Keratinocyte (primary cell): ENCODE measurements around the gene IWS1.

Source experiments
- CTCF ChIP-seq, 3 experiments: IDR thresholded peaks in 1 of 3; conservative IDR thresholded peaks in 1 of 3; optimal IDR thresholded peaks in 1 of 3; 2 replicates in 2 of 3; 3 replicates in 1 of 3; pipeline versions ENCODE3 to v1.5.1; 2011; ENCODE audit warnings: low read length in 3 of 3, mild to moderate bottlenecking in 3 of 3, moderate library complexity in 2 of 3, control low read depth in 1 of 3, inconsistent platforms in 1 of 3; ENCODE audit not compliant: insufficient read depth in 2 of 3; ENCODE audit errors: extremely low read depth in 1 of 3
- EZH2 ChIP-seq: IDR thresholded peaks from one replicate; pipeline ENCODE4 v1.6.1; 2012; ENCODE audit warnings: inconsistent platforms, mild to moderate bottlenecking, low read length, moderate library complexity

GRCh38 chr2:127575941-127576432 lies 49.7 kb upstream of the IWS1 start:
- TF ChIP-seq EZH2 (no peak), CTCF (optimal IDR thresholded peaks at IDR 0.05 in 1 of 3, IDR thresholded peaks at IDR 0.05 in 1 of 3, conservative IDR thresholded peaks at IDR 0.05 in 1 of 3; ENCODE audit: extremely low read depth in 1 of 3, insufficient read depth in 2 of 3, low read length in 3 of 3) (no peak)
